H9 (cell line): ENCODE results near the gene ZNF71. TPM values are rescaled to one million over a fixed set of nuclear protein-coding genes. Genes with fewer than 3 reads are reported as not detected.

Experiments used
- DNase-seq: peaks from one replicate; pipeline ENCODE4 v3.0.0-alpha.2; 2017
- H2AFZ ChIP-seq: one replicate; pipeline ENCODE4 v1.6.1; 2013; ENCODE audit warnings: mild to moderate bottlenecking, low read length, control low read depth, moderate library complexity
- H2AK5ac ChIP-seq: 2 replicates; pipeline ENCODE4 v1.6.1; 2013; ENCODE audit warnings: low read length, control low read depth, mixed read lengths; ENCODE audit not compliant: insufficient read length
- H2BK120ac ChIP-seq: one replicate; pipeline ENCODE4 v1.6.1; 2013; ENCODE audit warnings: low read depth, mild to moderate bottlenecking, low read length, control low read depth, inconsistent platforms; ENCODE audit not compliant: poor library complexity, severe bottlenecking
- H2BK12ac ChIP-seq: 2 replicates; pipeline ENCODE4 v1.6.1; 2013; ENCODE audit warnings: low read length, control low read depth, mixed read lengths, low read depth; ENCODE audit not compliant: insufficient read length
- H2BK15ac ChIP-seq: 2 replicates; pipeline ENCODE4 v1.6.1; 2013; ENCODE audit warnings: low read depth, low read length, control low read depth
- H2BK20ac ChIP-seq: one replicate; pipeline ENCODE4 v1.6.1; 2013; ENCODE audit warnings: low read depth, mild to moderate bottlenecking, low read length, control low read depth, inconsistent platforms; ENCODE audit not compliant: poor library complexity, severe bottlenecking
- H2BK5ac ChIP-seq: 2 replicates; pipeline ENCODE4 v1.6.1; 2013; ENCODE audit warnings: low read length, control low read depth, mixed read lengths; ENCODE audit not compliant: insufficient read length
- H3K14ac ChIP-seq: 2 replicates; pipeline ENCODE4 v1.6.1; 2013; ENCODE audit warnings: low read length, control low read depth; ENCODE audit not compliant: insufficient read depth
- H3K18ac ChIP-seq: 2 replicates; pipeline ENCODE4 v1.6.1; 2013; ENCODE audit warnings: low read depth, mild to moderate bottlenecking, mixed read lengths, low read length, control low read depth; ENCODE audit not compliant: insufficient read length
- H3K23ac ChIP-seq: 2 replicates; pipeline ENCODE4 v1.6.1; 2013; ENCODE audit warnings: low read length, control low read depth, mixed read lengths, low read depth; ENCODE audit not compliant: insufficient read length
- H3K23me2 ChIP-seq: 2 replicates; pipeline ENCODE4 v1.6.1; 2013; ENCODE audit warnings: low read depth, mild to moderate bottlenecking, mixed read lengths, low read length, control low read depth; ENCODE audit not compliant: insufficient read length, poor library complexity, severe bottlenecking
- H3K27ac ChIP-seq: 2 replicates; pipeline ENCODE4 v1.5.1; 2013; ENCODE audit warnings: low read length, control low read depth, mixed read lengths, low read depth; ENCODE audit not compliant: insufficient read length
- H3K27me3 ChIP-seq: 2 replicates; pipeline ENCODE4 v1.6.1; 2013; ENCODE audit warnings: low read length, control low read depth, inconsistent platforms; ENCODE audit not compliant: insufficient read depth
- H3K4ac ChIP-seq: 2 replicates; pipeline ENCODE4 v1.6.1; 2013; ENCODE audit warnings: low read depth, mild to moderate bottlenecking, control low read depth, inconsistent platforms, low read length, moderate library complexity
- H3K4me1 ChIP-seq: 2 replicates; pipeline ENCODE4 v1.6.1; 2013; ENCODE audit warnings: low read length, control low read depth, inconsistent platforms; ENCODE audit not compliant: insufficient read depth
- H3K4me2 ChIP-seq: 2 replicates; pipeline ENCODE4 v1.6.1; 2013; ENCODE audit warnings: low read length, control low read depth, mixed read lengths; ENCODE audit not compliant: insufficient read length, insufficient read depth
- H3K56ac ChIP-seq: 2 replicates; pipeline ENCODE4 v1.6.1; 2013; ENCODE audit warnings: low read depth, mild to moderate bottlenecking, mixed read lengths, low read length, control low read depth; ENCODE audit not compliant: insufficient read length
- H3K79me1 ChIP-seq: 2 replicates; pipeline ENCODE4 v1.6.1; 2013; ENCODE audit warnings: low read depth, mild to moderate bottlenecking, moderate library complexity, low read length, control low read depth, inconsistent platforms; ENCODE audit not compliant: insufficient read depth, poor library complexity, severe bottlenecking
- H3K79me2 ChIP-seq: 2 replicates; pipeline ENCODE4 v1.6.1; 2013; ENCODE audit warnings: low read length, control low read depth, inconsistent platforms; ENCODE audit not compliant: insufficient read depth
- H3K9ac ChIP-seq: 2 replicates; pipeline ENCODE4 v1.6.1; 2013; ENCODE audit warnings: low read length, control low read depth, mixed read lengths; ENCODE audit not compliant: insufficient read length; ENCODE audit errors: extremely low read depth
- H3K9me3 ChIP-seq: one replicate; pipeline ENCODE4 v1.6.1; 2013; ENCODE audit warnings: low read depth, low read length, inconsistent platforms; ENCODE audit not compliant: control insufficient read depth
- H3T11ph ChIP-seq: one replicate; pipeline ENCODE4 v1.6.1; 2013; ENCODE audit warnings: mild to moderate bottlenecking, low read length, control low read depth, inconsistent platforms
- H4K20me1 ChIP-seq: one replicate; pipeline ENCODE4 v1.6.1; 2013; ENCODE audit not compliant: control insufficient read depth, insufficient read length, insufficient read depth
- H4K5ac ChIP-seq: 2 replicates; pipeline ENCODE4 v1.6.1; 2013; ENCODE audit warnings: low read depth, mild to moderate bottlenecking, mixed read lengths, low read length, control low read depth; ENCODE audit not compliant: insufficient read length
- H4K8ac ChIP-seq: replicated peaks from 2 replicates; pipeline ENCODE4 v1.6.1; 2013; ENCODE audit warnings: low read length, control low read depth, mixed read lengths, low read depth; ENCODE audit not compliant: insufficient read length
- H4K91ac ChIP-seq: 2 replicates; pipeline ENCODE4 v1.6.1; 2013; ENCODE audit warnings: low read depth, mild to moderate bottlenecking, moderate library complexity, mixed read lengths, low read length, control low read depth; ENCODE audit not compliant: insufficient read length
- H3K27ac Mint-ChIP-seq, 3 experiments: 2 replicates in 2 of 3; 3 replicates in 1 of 3; pipeline ENCODE4 v1.8.0; 2020 to 2021; ENCODE audit warnings: mixed read lengths in 3 of 3, mild to moderate bottlenecking in 1 of 3, moderate library complexity in 1 of 3
- H3K27me3 Mint-ChIP-seq: 2 replicates; pipeline ENCODE4 v1.8.0; 2021; ENCODE audit warnings: low read depth, mild to moderate bottlenecking, moderate library complexity, mixed read lengths
- H3K36me3 Mint-ChIP-seq, 3 experiments: 2 replicates in 2 of 3; 3 replicates in 1 of 3; pipeline ENCODE4 v1.8.0; 2020 to 2021; ENCODE audit warnings: low read depth in 3 of 3, mixed read lengths in 3 of 3; ENCODE audit not compliant: insufficient read depth in 1 of 3
- H3K4me1 Mint-ChIP-seq, 2 experiments: 2 replicates each; pipeline ENCODE4 v1.8.0; 2020; ENCODE audit warnings: mixed read lengths in 2 of 2
- H3K4me3 Mint-ChIP-seq, 2 experiments: 2 replicates in 1 of 2; 3 replicates in 1 of 2; pipeline ENCODE4 v1.8.0; 2020 to 2021; ENCODE audit warnings: mild to moderate bottlenecking in 2 of 2, mixed read lengths in 2 of 2, moderate library complexity in 1 of 2
- H3K9me3 Mint-ChIP-seq, 2 experiments: 2 replicates in 1 of 2; 3 replicates in 1 of 2; pipeline ENCODE4 v1.8.0; 2020; ENCODE audit warnings: mild to moderate bottlenecking in 2 of 2, mixed read lengths in 2 of 2, moderate library complexity in 1 of 2
- CTCF ChIP-seq: fragments of 200-600 bp; sonication (generic); conservative IDR thresholded peaks from 3 replicates; pipeline ENCODE4 v1.8.0; 2021; ENCODE audit warnings: antibody characterized with exemption, mild to moderate bottlenecking
- WGBS: extraction: QIAGEN DNeasy Blood & Tissue Kit; methylation state at CpG from one replicate; pipeline ENCODE4 v1.1.7; 2013; ENCODE audit warnings: missing lambda C conversion rate, low lambda C conversion rate, mixed read lengths; ENCODE audit not compliant: insufficient read length; ENCODE audit errors: extremely low coverage; 5-methylcytosine and 5-hydroxymethylcytosine counted together
- total RNA-seq: library from RNA; stranded (reverse); gene quantifications from 2 replicates; pipeline ENCODE4 v1.2.1, GENCODE V29; 2021

The ZNF71 gene
- total RNA-seq, 1 experiment from 2014 or later, result 7.2 TPM

GRCh38 chr19:56573914-56574313 lies 21.2 kb upstream of the ZNF71 start:
- H3K9ac ChIP-seq, result no peak overlapping the region
- no peak overlapping the region for H3K14ac ChIP-seq
- H3K9me3 ChIP-seq, result peaks cover 90% of the 10 kb centered on the region
- H2BK5ac ChIP-seq, result no peak overlapping the region
- H3K4ac ChIP-seq, result no peak overlapping the region
- no peak overlapping the region for H3K27ac ChIP-seq
- no peak overlapping the region for H2BK20ac ChIP-seq
- no peak overlapping the region for H3K27ac Mint-ChIP-seq
- H3K23me2 ChIP-seq, result no peaks in the 10 kb centered on the region
- no peak overlapping the region for H2BK120ac ChIP-seq
- no peak overlapping the region for H3K4me3 Mint-ChIP-seq
- peaks cover 85 to 96% (median 93%) of the 10 kb centered on the region in 3 experiments for H3K36me3 Mint-ChIP-seq
- H3K27me3 Mint-ChIP-seq, result no peaks in the 10 kb centered on the region
- no peak for DNase-seq
- no peak overlapping the region for H2BK12ac ChIP-seq
- no peaks in the 10 kb centered on the region for H3K27me3 ChIP-seq
- H4K5ac ChIP-seq, result no peak overlapping the region
- no peaks in the 10 kb centered on the region for H3K79me2 ChIP-seq
- H3K79me1 ChIP-seq, result no peaks in the 10 kb centered on the region
- no peak overlapping the region for H3K4me2 ChIP-seq
- H4K8ac ChIP-seq, result no peak overlapping the region
- no peaks in the 10 kb centered on the region for H4K20me1 ChIP-seq
- no peak overlapping the region for H2AK5ac ChIP-seq
- H3K4me1 Mint-ChIP-seq, result no peaks in the 10 kb centered on the region
- no peaks in the 10 kb centered on the region for H3K4me1 ChIP-seq
- no peak overlapping the region for H3K18ac ChIP-seq
- no peak overlapping the region for H2AFZ ChIP-seq
- H2BK15ac ChIP-seq, result no peak overlapping the region
- no peak for TF ChIP-seq CTCF
- H4K91ac ChIP-seq, result no peak overlapping the region
- no CpG with 5 or more reads among the region's 3 CpGs for WGBS
- no peak overlapping the region for H3K56ac ChIP-seq
- peaks cover 92 to 95% of the 10 kb centered on the region in 2 experiments for H3K9me3 Mint-ChIP-seq
- no peak overlapping the region for H3T11ph ChIP-seq
- H3K23ac ChIP-seq, result no peak overlapping the region
